GM12878 (cell line): ENCODE results near the gene CLDN6. TPM values are rescaled to one million over a fixed set of nuclear protein-coding genes. Genes with fewer than 3 reads are reported as not detected.

ENCODE experiments used
- ATAC-seq: fragments of 200-7000 bp; cut with Tn5 transposase; 3 replicates; pipeline ENCODE4 v1.9.1; 2020; ENCODE audit warnings: mild to moderate bottlenecking, moderate library complexity
- BruUV-seq: library from RNA; stranded (reverse); fragments of 400-500 nt; replicated peaks from 2 replicates; lab custom pipeline; 2021; lab: Mats Ljungman, UMichigan
- CTCF ChIA-PET: fragments of 300-600 bp; sonication (Branson Sonifier 250); formaldehyde crosslinking; extraction: SDS; loops from one replicate; lab custom pipeline; 2021; ENCODE audit warnings: inconsistent platforms; lab: Yijun Ruan, JAX
- POLR2A ChIA-PET: fragments of 350-600 bp; formaldehyde crosslinking; extraction: SDS; loops from one replicate; lab custom pipeline; 2021; ENCODE audit warnings: inconsistent platforms; lab: Charles Lee
- RAD21 ChIA-PET: fragments of 300-600 bp; sonication (Branson Sonifier 250); formaldehyde crosslinking; loops from one replicate; lab custom pipeline; 2023; ENCODE audit warnings: antibody characterized with exemption; ENCODE audit not compliant: unreplicated experiment; lab: Charles Lee
- SMC1A ChIA-PET: fragments of 300-600 bp; sonication (Branson Sonifier 250); formaldehyde crosslinking; loops from one replicate; lab custom pipeline; 2023; ENCODE audit not compliant: unreplicated experiment, uncharacterized antibody; lab: Charles Lee
- DNase-seq: peaks from one replicate; pipeline ENCODE4 v3.0.0-alpha.2; 2011; ENCODE audit warnings: low read depth, low spot score
- FAIRE-seq: peaks from 3 replicates; lab custom pipeline; 2011; peaks lifted over from hg19 to GRCh38; lab: Jason Lieb, UNC
- H2AFZ ChIP-seq: 2 replicates; pipeline ENCODE4 v1.6.0; 2011; ENCODE audit warnings: low read depth, low read length, control low read depth; ENCODE audit not compliant: control insufficient read depth
- H3K27ac ChIP-seq: 2 replicates; pipeline ENCODE4 v1.5.1; 2011; ENCODE audit warnings: control low read depth; ENCODE audit not compliant: control insufficient read depth, insufficient read depth
- H3K27me3 ChIP-seq, 2 experiments: replicated peaks in 1 of 2; 2 replicates each; pipeline versions ENCODE4 v1.6.0 to v1.6.1; 2011; ENCODE audit warnings: low read length in 1 of 2; ENCODE audit not compliant: control insufficient read depth in 2 of 2, insufficient read depth in 2 of 2
- H3K36me3 ChIP-seq, 2 experiments: 2 replicates each; pipeline ENCODE4 v1.5.1; 2011; ENCODE audit warnings: low read length in 1 of 2; ENCODE audit not compliant: control insufficient read depth in 2 of 2, insufficient read depth in 2 of 2
- H3K4me1 ChIP-seq: 2 replicates; pipeline ENCODE4 v1.6.1; 2011; ENCODE audit warnings: mild to moderate bottlenecking, low read length, moderate library complexity, mixed read lengths; ENCODE audit not compliant: control insufficient read depth, insufficient read depth
- H3K4me2 ChIP-seq: 2 replicates; pipeline ENCODE4 v1.6.0; 2011; ENCODE audit warnings: control low read depth; ENCODE audit not compliant: control insufficient read depth, insufficient read depth
- H3K4me3 ChIP-seq: fragments of 200-600 bp; sonication (generic); 2 replicates; pipeline ENCODE4 v1.5.1; 2016
- H3K79me2 ChIP-seq: 2 replicates; pipeline ENCODE4 v1.6.0; 2011; ENCODE audit warnings: low read length; ENCODE audit not compliant: control insufficient read depth, insufficient read depth
- H3K9ac ChIP-seq: 2 replicates; pipeline ENCODE4 v1.8.0; 2011; ENCODE audit warnings: low read length, control low read depth, mixed read lengths; ENCODE audit not compliant: control insufficient read depth, insufficient read depth
- H3K9me3 ChIP-seq: replicated peaks from 3 replicates; pipeline ENCODE4 v1.5.1; 2011; ENCODE audit warnings: mild to moderate bottlenecking, low read length; ENCODE audit not compliant: control insufficient read depth, insufficient read depth
- H4K20me1 ChIP-seq: 2 replicates; pipeline ENCODE4 v1.6.0; 2011; ENCODE audit not compliant: control insufficient read depth, insufficient read depth
- CHD4 ChIP-seq: fragments of 200-600 bp; sonication (generic); IDR thresholded peaks from 2 replicates; pipeline ENCODE4 v1.6.1; 2016; ENCODE audit warnings: mild to moderate bottlenecking
- HDAC2 ChIP-seq: fragments of 200-600 bp; sonication (generic); IDR thresholded peaks from 2 replicates; pipeline ENCODE4 v1.6.1; 2017
- IKZF2 ChIP-seq, 2 experiments: fragments of 450-650 bp; IDR thresholded peaks; 2 replicates each; pipeline ENCODE4 v1.6.1; 2017; ENCODE audit warnings: mild to moderate bottlenecking in 2 of 2, moderate library complexity in 2 of 2
- JUNB ChIP-seq: IDR thresholded peaks from 2 replicates; pipeline ENCODE4 v1.6.1; 2016; ENCODE audit warnings: antibody characterized with exemption, mild to moderate bottlenecking
- RELB ChIP-seq: fragments of 450-650 bp; IDR thresholded peaks from 2 replicates; pipeline ENCODE4 v1.6.1; 2017; ENCODE audit warnings: low read depth, mild to moderate bottlenecking, moderate library complexity
- SMC3 ChIP-seq: IDR thresholded peaks from 2 replicates; pipeline ENCODE4 v1.6.1; 2011; ENCODE audit warnings: low read length, improper control_type of control experiment, borderline replicate concordance
- SP1 ChIP-seq: IDR thresholded peaks from one replicate; pipeline ENCODE4 v1.6.1; 2011; ENCODE audit warnings: low read depth, low read length
- SRF ChIP-seq, 2 experiments: IDR thresholded peaks; 2 replicates each; pipeline ENCODE4 v1.6.1; 2011; ENCODE audit warnings: low read depth in 2 of 2, low read length in 2 of 2, mild to moderate bottlenecking in 1 of 2, moderate library complexity in 1 of 2
- USF2 ChIP-seq: IDR thresholded peaks from 2 replicates; pipeline ENCODE4 v1.6.1; 2011; ENCODE audit warnings: low read depth, low read length, improper control_type of control experiment, borderline replicate concordance
- ZSCAN29 ChIP-seq: fragments of 450-650 bp; IDR thresholded peaks from 2 replicates; pipeline ENCODE4 v1.6.1; 2017; ENCODE audit warnings: mild to moderate bottlenecking, moderate library complexity
- WGBS: methylation state at CpG from one replicate; pipeline ENCODE4 v1.1.6; 2016; ENCODE audit warnings: low lambda C conversion rate; ENCODE audit not compliant: insufficient replicate concordance, insufficient coverage; ENCODE audit errors: missing lambda C conversion rate; 5-methylcytosine and 5-hydroxymethylcytosine counted together
- in situ Hi-C: fragments of 300-500 bp; cut with MboI; formaldehyde crosslinking; loops from 9 replicates; pipeline ENCODE4 v1.14.3; 2018; ENCODE audit warnings: mixed read lengths
- intact Hi-C: fragments of 100-400 bp; cut with micrococcal nuclease; formaldehyde crosslinking; loops from one replicate; pipeline ENCODE4 v1.14.2; 2022; ENCODE audit not compliant: unreplicated experiment
- polyA plus RNA-seq, 11 experiments: library from polyadenylated mRNA; depleted of rRNA in 4 of 11; unstranded in 6 of 11; stranded (reverse) in 5 of 11; fragments of >200 nt; fragmentation: Nextera tagmentation in 4 of 11; fragmentation: Illumina TruSeq in 1 of 11; extraction: Ambion mirVana in 4 of 11; extraction: Trizol in 1 of 11; gene quantifications; 1 replicate in 1 of 11; 2 replicates in 10 of 11; pipeline versions ENCODE4 v1.2.1 to v1.2.3, GENCODE V29; 2011 to 2016; ENCODE audit warnings: inconsistent platforms in 2 of 11, missing spikeins in 2 of 11, low read depth in 1 of 11
- total RNA-seq, 4 experiments: library from RNA; depleted of rRNA in 3 of 4; stranded (reverse); fragments of >200 nt in 3 of 4; fragmentation: Illumina TruSeq in 1 of 4; extraction: Trizol in 1 of 4; gene quantifications; 2 replicates each; pipeline versions ENCODE4 v1.2.1 to v1.2.3, GENCODE V29; 2013 to 2021

CLDN6 gene
- total and polyA plus RNA-seq, 10 of the 15 experiments (the other 5 are each of a cell fraction or from before 2014, with no cell fraction given): 0.15 to 0.26 (median 0.23) TPM; not detected in 7

GRCh38 chr16:3000540-3000939 lies 17.4 kb downstream of the CLDN6 start:
- Histone ChIP-seq H3K4me2 (no peak overlapping the region), H2AFZ (no peak overlapping the region), H3K4me3 (no peak overlapping the region), H4K20me1 (no peaks in the 10 kb centered on the region), H3K36me3 (no peaks in the 10 kb centered on the region), H3K9me3 (no peaks in the 10 kb centered on the region), H3K27ac (no peak overlapping the region), H3K9ac (no peak overlapping the region), H3K79me2 (no peaks in the 10 kb centered on the region), H3K27me3 (peaks cover 0 to 8% of the 10 kb centered on the region in 2 experiments; a peak in 3 of 4 replicates), H3K4me1 (no peaks in the 10 kb centered on the region)
- FAIRE-seq (no peak), ATAC-seq (no peak), DNase-seq (no peak)
- SMC1A ChIA-PET: no interaction called here
- CTCF ChIA-PET: interaction anchor here (1.1 to 11.3 kb wide), 2 partner anchors 26 to 128 kb away, joined by 3 to 421 read pairs; partner anchors contain the start of genes CLDN6, HCFC1R1, THOC6 and TNFRSF12A
- no peak for TF ChIP-seq USF2
- no peak for TF ChIP-seq SP1
- TF ChIP-seq RELB: no peak
- no peak for TF ChIP-seq ZSCAN29
- TF ChIP-seq CHD4: no peak
- no peak for TF ChIP-seq JUNB
- TF ChIP-seq SRF (IDR thresholded peaks at IDR 0.05; ENCODE audit: low read depth in 2 of 2, low read length in 2 of 2): no peak
- no peak for TF ChIP-seq SMC3
- no peak for TF ChIP-seq IKZF2 (IDR thresholded peaks at IDR 0.05)
- no peak for TF ChIP-seq HDAC2
- in situ Hi-C loops (no loop called here), intact Hi-C loops (no loop called here)
- POLR2A ChIA-PET: no interaction called here
- RAD21 ChIA-PET: interaction anchor here (0.6 to 2.0 kb wide), 3 partner anchors 28 to 278 kb away, joined by 3 to 9 read pairs (median 4); no protein-coding TSS in a partner anchor
- BruUV-seq: no TSS peak
- WGBS: 6% methylated on average over 4 of the region's 4 CpGs
